CD4-positive, alpha-beta T cell treated with Interleukin-2 at 100 ng/mL for 4 hours (primary cell): ENCODE measurements around the gene ISLR2.
"Not testable (repeated sequence)": the region's sequence is repeated elsewhere in the genome, so short reads cannot be mapped to it uniquely, and the experiment has no call there.

Source experiments
- DNase-seq: peaks from one replicate; pipeline ENCODE4 v3.0.0-alpha.2; 2020; ENCODE audit warnings: low spot score

The ISLR2 gene, protein sequence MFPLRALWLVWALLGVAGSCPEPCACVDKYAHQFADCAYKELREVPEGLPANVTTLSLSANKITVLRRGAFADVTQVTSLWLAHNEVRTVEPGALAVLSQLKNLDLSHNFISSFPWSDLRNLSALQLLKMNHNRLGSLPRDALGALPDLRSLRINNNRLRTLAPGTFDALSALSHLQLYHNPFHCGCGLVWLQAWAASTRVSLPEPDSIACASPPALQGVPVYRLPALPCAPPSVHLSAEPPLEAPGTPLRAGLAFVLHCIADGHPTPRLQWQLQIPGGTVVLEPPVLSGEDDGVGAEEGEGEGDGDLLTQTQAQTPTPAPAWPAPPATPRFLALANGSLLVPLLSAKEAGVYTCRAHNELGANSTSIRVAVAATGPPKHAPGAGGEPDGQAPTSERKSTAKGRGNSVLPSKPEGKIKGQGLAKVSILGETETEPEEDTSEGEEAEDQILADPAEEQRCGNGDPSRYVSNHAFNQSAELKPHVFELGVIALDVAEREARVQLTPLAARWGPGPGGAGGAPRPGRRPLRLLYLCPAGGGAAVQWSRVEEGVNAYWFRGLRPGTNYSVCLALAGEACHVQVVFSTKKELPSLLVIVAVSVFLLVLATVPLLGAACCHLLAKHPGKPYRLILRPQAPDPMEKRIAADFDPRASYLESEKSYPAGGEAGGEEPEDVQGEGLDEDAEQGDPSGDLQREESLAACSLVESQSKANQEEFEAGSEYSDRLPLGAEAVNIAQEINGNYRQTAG

DNA sequence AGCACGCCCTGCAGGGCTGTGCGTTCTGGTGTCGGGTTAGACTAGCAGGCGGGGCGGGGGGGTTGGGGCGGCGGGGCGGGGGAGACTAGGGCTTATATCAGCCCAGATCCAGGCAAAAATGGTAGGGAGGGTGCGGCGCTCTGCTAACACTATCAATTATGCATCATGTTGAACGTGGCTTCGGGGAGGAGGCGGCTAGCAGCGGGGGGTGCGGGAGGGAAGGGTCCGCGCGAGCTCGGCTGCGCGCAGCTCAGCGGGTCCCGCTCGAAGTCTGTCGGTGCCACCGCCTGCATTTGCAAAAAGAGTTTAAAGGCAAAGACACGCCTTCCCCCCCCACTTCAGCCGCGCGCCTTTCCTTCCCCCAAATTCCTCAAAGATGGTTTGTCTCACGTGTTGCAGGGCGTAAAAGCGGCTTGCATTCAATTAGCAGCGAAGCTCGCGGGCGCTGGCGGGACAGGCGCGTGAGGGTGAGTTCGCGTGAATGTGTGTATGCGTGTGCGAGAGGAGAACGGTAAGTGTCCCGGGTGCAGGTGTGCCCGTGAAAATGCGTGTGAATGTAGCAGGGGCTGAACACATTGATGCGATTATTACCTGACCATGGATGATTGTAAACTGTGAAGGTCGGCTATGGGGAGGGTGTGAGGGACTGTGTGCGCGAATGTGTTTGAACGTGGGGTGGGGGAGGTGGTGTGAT lies at the start of gene ISLR2:
Gene ISLR2, plus strand, starts transcription at position 432 of the 694 bp plus-strand sequence. CDS start 2,169 bp downstream, outside the sequence.
- no peak for DNase-seq

- DNase-seq, result not testable (repeated sequence)
Measured at GRCh38 chr15:74082450-74082849, 47.9 kb upstream of the ISLR2 start, which contains the start of gene GOLGA6A. Gene GOLGA6A (minus strand): TSS chr15:74082550. CDS start chr15:74082509, 41 bp downstream.

GRCh38 chr15:74094567-74094966 lies 35.8 kb upstream of the ISLR2 start:
- DNase-seq, result not testable (repeated sequence)

GRCh38 chr15:74095610-74096009 lies 34.8 kb upstream of the ISLR2 start:
- not testable (repeated sequence) for DNase-seq

GRCh38 chr15:74096753-74097474 lies 33.5 kb upstream of the ISLR2 start:
- not testable (repeated sequence) for DNase-seq

- peak; percentile 60 for DNase-seq
Measured at GRCh38 chr15:74099963-74100733, 30.2 kb upstream of the ISLR2 start.

DNA sequence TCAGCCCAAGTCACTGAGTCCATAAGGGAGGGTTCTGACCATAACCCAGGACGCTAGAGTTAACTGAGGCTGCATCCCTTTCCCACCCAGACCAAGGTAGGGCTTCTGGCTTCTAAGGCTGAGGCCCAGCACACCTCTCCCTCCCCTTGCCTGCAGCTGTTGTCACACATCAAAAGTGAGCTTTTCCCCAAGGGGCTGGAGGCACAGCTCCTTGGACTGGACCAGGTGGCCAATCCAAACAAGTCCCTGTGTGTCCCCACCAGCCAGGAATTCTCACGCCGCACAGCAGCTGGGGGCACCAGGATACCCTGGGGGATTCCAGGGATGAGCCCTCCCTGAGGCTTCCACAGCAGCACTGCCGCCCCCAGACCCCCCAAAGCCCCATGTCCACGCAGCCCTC lies 22.3 kb upstream of the ISLR2 start:
- no peak for DNase-seq

- DNase-seq, result not testable (repeated sequence)
Measured at GRCh38 chr15:74108611-74109010, 21.8 kb upstream of the ISLR2 start.

DNA sequence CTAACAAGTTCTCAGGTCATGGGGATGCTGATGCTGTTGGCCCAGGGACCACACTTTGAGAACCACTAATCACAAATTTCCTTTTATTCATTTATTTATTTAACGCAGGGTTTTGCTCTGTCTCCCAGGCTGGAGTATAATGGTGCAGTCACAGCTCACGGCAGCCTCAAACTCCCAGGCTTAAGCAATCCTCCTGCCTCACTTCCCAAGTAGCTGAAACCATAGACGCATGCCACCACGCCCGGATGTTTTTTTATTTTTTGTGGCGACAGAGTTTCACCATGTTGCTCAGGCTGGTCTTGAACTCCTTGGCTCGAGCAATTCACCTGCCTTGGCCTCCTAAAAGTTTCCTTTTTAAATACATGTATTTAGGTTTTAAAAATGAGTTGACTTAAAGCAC lies 20.7 kb upstream of the ISLR2 start:
- no peak for DNase-seq

DNA sequence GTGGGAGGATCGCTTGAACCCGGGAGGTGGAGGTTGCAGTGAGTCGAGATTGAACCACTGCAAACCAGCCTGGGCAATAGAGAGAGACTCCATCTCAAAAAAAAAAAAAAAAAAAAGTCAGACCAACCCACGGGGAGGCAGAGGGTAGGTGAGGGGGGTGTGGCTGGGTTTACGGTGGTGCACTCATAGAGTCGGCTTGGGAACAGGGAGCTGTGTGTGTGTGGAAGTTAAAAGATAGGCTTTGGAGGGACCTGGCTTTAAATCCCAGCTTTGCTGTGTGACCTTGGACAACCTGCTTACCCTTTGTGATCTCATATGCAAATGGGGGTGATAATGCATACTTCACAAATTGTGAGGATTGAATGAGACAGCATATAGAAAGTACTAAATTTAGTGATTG lies 10.0 kb upstream of the ISLR2 start:
- DNase-seq, result no peak

DNA sequence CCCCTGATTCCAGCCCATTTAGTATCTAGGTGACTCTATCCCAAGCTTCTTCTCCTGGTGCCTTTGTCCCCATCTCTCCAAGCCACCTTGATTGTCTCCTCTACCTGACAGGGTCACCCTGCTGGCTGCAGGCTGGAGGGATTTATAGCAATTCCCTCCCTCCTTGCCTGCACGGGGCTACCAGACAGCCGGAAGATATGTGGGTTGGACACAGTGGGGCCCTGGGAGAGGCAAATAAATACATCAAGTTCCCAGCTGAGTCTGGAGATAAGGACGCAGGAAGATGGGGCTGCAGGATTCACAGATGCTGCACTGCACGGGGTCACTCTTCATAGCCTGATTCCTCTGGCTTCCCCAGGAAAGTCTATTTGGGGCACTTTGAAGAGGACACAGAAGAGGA lies 9.3 kb upstream of the ISLR2 start:
- DNase-seq, result no peak

DNA sequence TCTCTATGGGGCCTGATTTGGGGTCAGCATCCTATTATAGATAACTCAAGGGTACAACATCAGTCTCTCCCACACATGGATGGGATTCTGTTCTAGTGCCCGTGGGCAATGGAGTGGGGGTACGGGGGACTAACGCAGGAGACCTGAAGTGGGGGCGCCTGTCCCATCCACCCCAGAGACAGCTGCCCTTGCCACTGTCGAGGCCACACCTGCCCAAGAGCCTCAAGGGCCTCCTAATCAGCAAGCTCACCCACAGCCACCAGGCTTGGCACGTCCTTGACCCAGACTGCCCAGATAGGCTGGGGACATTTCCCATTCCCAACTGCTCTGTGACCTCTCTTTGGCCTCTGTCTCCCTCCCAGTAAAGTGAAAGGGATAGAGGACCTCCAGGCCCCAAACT lies 8.5 kb upstream of the ISLR2 start:
- DNase-seq, result no peak

GRCh38 chr15:74122403-74123130 lies 7.8 kb upstream of the ISLR2 start:
- no peak for DNase-seq

DNA sequence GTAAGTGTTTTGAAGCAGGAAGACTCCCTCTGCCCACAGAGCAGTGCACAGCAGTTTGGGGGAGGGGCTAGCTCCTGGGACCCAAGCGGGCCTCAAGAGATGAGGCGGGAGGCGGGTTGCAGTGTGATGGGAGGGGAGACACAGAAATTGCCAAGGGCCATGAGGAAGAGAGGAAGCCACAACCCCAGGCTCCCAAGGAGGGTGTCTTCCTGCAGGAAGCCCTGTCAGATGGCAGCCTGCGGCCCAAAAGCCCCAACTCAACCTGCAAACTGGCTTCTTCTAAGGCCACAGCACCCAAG lies 7.3 kb upstream of the ISLR2 start:
- no peak for DNase-seq

DNA sequence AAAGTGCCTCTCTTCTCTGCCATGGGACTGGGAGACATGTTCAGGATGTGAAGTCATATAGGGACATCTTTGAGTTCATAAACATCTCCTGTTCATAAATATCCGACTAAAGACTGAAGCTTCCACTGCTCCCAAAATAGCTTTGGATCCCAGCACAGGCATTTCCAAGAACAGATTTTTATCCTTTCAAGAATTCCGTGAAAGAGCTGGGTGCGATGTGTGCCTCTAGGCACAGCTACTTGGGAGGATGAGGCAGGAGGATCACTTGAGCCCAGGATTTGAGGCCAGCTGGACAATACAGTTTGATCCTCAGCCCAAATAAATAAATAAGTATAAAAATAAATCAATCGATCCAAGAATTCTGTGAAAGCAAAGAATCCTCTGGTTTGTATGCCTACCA lies 6.7 kb upstream of the ISLR2 start:
- no peak for DNase-seq

GRCh38 chr15:74124196-74124595 lies 6.2 kb upstream of the ISLR2 start:
- no peak for DNase-seq

- DNase-seq, result no peak
Measured at GRCh38 chr15:74124759-74125158, 5.6 kb upstream of the ISLR2 start.

DNA sequence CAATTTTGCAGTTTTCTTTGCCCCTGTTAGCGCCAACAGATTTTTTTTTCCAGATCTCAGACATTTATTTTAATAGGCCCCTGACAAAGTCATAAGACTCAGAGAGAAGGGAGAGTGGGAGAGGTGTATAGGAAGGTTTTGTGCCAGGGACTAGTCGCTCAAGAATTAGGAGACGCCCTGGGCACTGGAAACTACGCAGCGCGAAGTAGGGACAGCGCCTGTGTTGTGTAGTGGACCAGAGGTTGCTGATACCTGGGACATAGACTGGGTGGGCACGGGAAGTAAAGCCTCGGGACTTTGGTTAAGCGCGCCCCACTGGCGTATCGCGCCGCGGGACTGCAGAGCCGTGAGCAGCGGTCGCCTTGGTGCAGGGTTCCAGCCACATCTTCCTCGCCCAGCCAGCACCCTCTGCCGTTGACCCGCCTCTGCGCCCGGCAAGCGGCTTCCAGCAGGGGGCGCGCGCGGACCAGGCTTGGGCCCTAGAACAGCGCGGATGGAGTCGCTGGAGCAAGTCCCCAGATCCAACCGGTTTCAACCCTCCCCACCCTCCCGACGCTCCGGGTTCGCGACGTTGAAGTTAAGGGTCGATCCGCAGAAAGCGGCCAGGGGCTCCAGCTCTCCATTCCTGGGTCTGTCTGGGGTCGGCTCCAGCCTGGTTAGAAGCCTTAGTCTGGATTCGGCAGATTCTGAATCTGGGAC lies 3.0 kb upstream of the ISLR2 start:
- peak; percentile 74 for DNase-seq

- DNase-seq, result no peak
Measured at GRCh38 chr15:74127954-74128784, 2.2 kb upstream of the ISLR2 start.
